IMR-90 (cell line): ENCODE results near the gene ZFPL1. TPM values are rescaled to one million over a fixed set of nuclear protein-coding genes. Genes with fewer than 3 reads are reported as not detected.

Source experiments
- ATAC-seq: fragments of 200-7000 bp; cut with Tn5 transposase; 2 replicates; pipeline ENCODE4 v1.9.1; 2020; ENCODE audit warnings: low read depth, mild to moderate bottlenecking, moderate library complexity
- BruUV-seq: library from RNA; stranded (reverse); fragments of 400-500 nt; replicated peaks from 2 replicates; lab custom pipeline; 2021; lab: Mats Ljungman, UMichigan
- CTCF ChIA-PET: fragments of 300-600 bp; formaldehyde crosslinking; extraction: SDS; loops from one replicate; lab custom pipeline; 2021; ENCODE audit warnings: antibody characterized with exemption; lab: Yijun Ruan, JAX
- POLR2A ChIA-PET: fragments of 300-600 bp; sonication (Branson Sonifier 250); formaldehyde crosslinking; loops from one replicate; lab custom pipeline; 2022; ENCODE audit warnings: antibody characterized with exemption; ENCODE audit not compliant: unreplicated experiment; lab: Charles Lee
- DNase-seq: peaks from one replicate; pipeline ENCODE4 v3.0.0; 2013
- H2AFZ ChIP-seq: replicated peaks from 2 replicates; pipeline ENCODE3; 2013; ENCODE audit warnings: low read length, mild to moderate bottlenecking; ENCODE audit not compliant: poor library complexity
- H2AK5ac ChIP-seq: 2 replicates; pipeline ENCODE4 v1.6.1; 2013; ENCODE audit warnings: low read depth, low read length, inconsistent platforms
- H2AK9ac ChIP-seq: replicated peaks from 2 replicates; pipeline ENCODE3; 2013; ENCODE audit warnings: mild to moderate bottlenecking, low read depth, low read length, moderate library complexity; ENCODE audit not compliant: poor library complexity
- H2BK120ac ChIP-seq: 2 replicates; pipeline ENCODE4 v1.6.1; 2013; ENCODE audit warnings: low read depth, low read length, inconsistent platforms
- H2BK15ac ChIP-seq: 3 replicates; pipeline ENCODE4 v1.6.1; 2013; ENCODE audit warnings: low read depth, low read length, inconsistent platforms
- H2BK20ac ChIP-seq: 2 replicates; pipeline ENCODE4 v1.6.1; 2013; ENCODE audit warnings: low read depth, mild to moderate bottlenecking, inconsistent platforms, low read length, moderate library complexity
- H2BK5ac ChIP-seq: 2 replicates; pipeline ENCODE4 v1.6.1; 2013; ENCODE audit warnings: mild to moderate bottlenecking, low read depth, low read length, inconsistent platforms; ENCODE audit not compliant: poor library complexity, severe bottlenecking
- H3K14ac ChIP-seq: replicated peaks from 2 replicates; pipeline ENCODE4 v1.6.1; 2013; ENCODE audit warnings: low read depth, low read length, inconsistent platforms
- H3K18ac ChIP-seq: 2 replicates; pipeline ENCODE4 v1.6.1; 2013; ENCODE audit warnings: low read depth, low read length, control low read depth
- H3K23ac ChIP-seq: 2 replicates; pipeline ENCODE4 v1.6.1; 2013; ENCODE audit warnings: low read depth, low read length, inconsistent platforms
- H3K27ac ChIP-seq: 2 replicates; pipeline ENCODE4 v1.5.1; 2013; ENCODE audit warnings: mild to moderate bottlenecking, control low read depth, low read length; ENCODE audit not compliant: insufficient read depth
- H3K27me3 ChIP-seq: 2 replicates; pipeline ENCODE4 v1.6.1; 2013; ENCODE audit warnings: low read length; ENCODE audit not compliant: control insufficient read depth, insufficient read depth
- H3K36me3 ChIP-seq: 2 replicates; pipeline ENCODE4 v1.6.1; 2013; ENCODE audit warnings: low read length, mixed read lengths; ENCODE audit not compliant: control insufficient read depth, insufficient read depth
- H3K4ac ChIP-seq: 2 replicates; pipeline ENCODE4 v1.6.1; 2013; ENCODE audit warnings: low read depth, low read length, inconsistent platforms
- H3K4me1 ChIP-seq: 2 replicates; pipeline ENCODE4 v1.6.1; 2013; ENCODE audit warnings: low read length, mixed read lengths; ENCODE audit not compliant: control insufficient read depth, insufficient read depth
- H3K4me2 ChIP-seq: 2 replicates; pipeline ENCODE4 v1.6.1; 2013; ENCODE audit warnings: low read depth, mild to moderate bottlenecking, control low read depth, low read length, moderate library complexity
- H3K4me3 ChIP-seq: 2 replicates; pipeline ENCODE4 v1.5.1; 2013; ENCODE audit warnings: low read depth, mild to moderate bottlenecking, control low read depth, low read length, moderate library complexity; ENCODE audit not compliant: insufficient read depth
- H3K56ac ChIP-seq: 2 replicates; pipeline ENCODE4 v1.6.1; 2013; ENCODE audit warnings: low read length, inconsistent platforms; ENCODE audit not compliant: insufficient read depth; ENCODE audit errors: extremely low read depth
- H3K79me1 ChIP-seq, 2 experiments: 2 replicates each; pipeline ENCODE4 v1.6.1; 2013; ENCODE audit warnings: low read length in 2 of 2, inconsistent platforms in 1 of 2, low read depth in 1 of 2
- H3K9ac ChIP-seq: 2 replicates; pipeline ENCODE4 v1.6.1; 2013; ENCODE audit warnings: low read depth, low read length, control low read depth
- H3K9me1 ChIP-seq: 2 replicates; pipeline ENCODE4 v1.6.1; 2013; ENCODE audit warnings: low read length, inconsistent platforms; ENCODE audit not compliant: insufficient read depth
- H3K9me3 ChIP-seq: 2 replicates; pipeline ENCODE4 v1.6.1; 2013; ENCODE audit warnings: low read length; ENCODE audit not compliant: control insufficient read depth, insufficient read depth
- H4K20me1 ChIP-seq: 2 replicates; pipeline ENCODE4 v1.6.1; 2013; ENCODE audit warnings: low read length, inconsistent platforms; ENCODE audit not compliant: insufficient read depth
- H4K5ac ChIP-seq: 2 replicates; pipeline ENCODE4 v1.6.1; 2013; ENCODE audit warnings: mild to moderate bottlenecking, low read depth, low read length, control low read depth
- H4K8ac ChIP-seq, 2 experiments: 2 replicates each; pipeline ENCODE4 v1.6.1; 2013; ENCODE audit warnings: low read depth in 2 of 2, low read length in 2 of 2, control low read depth in 1 of 2, inconsistent platforms in 1 of 2
- H4K91ac ChIP-seq: 2 replicates; pipeline ENCODE4 v1.6.1; 2013; ENCODE audit warnings: low read depth, low read length, inconsistent platforms; ENCODE audit not compliant: insufficient read depth
- BHLHE40 ChIP-seq: fragments of 150-350 bp; IDR thresholded peaks from 2 replicates; pipeline ENCODE4 v1.6.1; 2016; ENCODE audit warnings: mild to moderate bottlenecking, low read depth, low read length
- CEBPB ChIP-seq: IDR thresholded peaks from 2 replicates; pipeline ENCODE4 v1.6.1; 2012; ENCODE audit warnings: low read depth, low read length, improper control_type of control experiment
- CHD1 ChIP-seq: IDR thresholded peaks from 2 replicates; pipeline ENCODE4 v1.6.1; 2012; ENCODE audit warnings: low read depth, low read length, improper control_type of control experiment
- FOS ChIP-seq: fragments of 150-350 bp; IDR thresholded peaks from 2 replicates; pipeline ENCODE4 v1.6.1; 2016; ENCODE audit warnings: low read depth, low read length
- MAFK ChIP-seq: IDR thresholded peaks from 2 replicates; pipeline ENCODE4 v1.6.1; 2012; ENCODE audit warnings: low read depth, low read length, improper control_type of control experiment
- MAZ ChIP-seq: IDR thresholded peaks from 2 replicates; pipeline ENCODE4 v1.6.1; 2012; ENCODE audit warnings: low read depth, mild to moderate bottlenecking, low read length, improper control_type of control experiment, moderate library complexity, borderline replicate concordance
- MXI1 ChIP-seq: IDR thresholded peaks from 2 replicates; pipeline ENCODE4 v1.6.1; 2012; ENCODE audit warnings: low read depth, mild to moderate bottlenecking, low read length, moderate library complexity, borderline replicate concordance
- NFE2L2 ChIP-seq: fragments of 150-350 bp; IDR thresholded peaks from 2 replicates; pipeline ENCODE4 v1.6.1; 2016; ENCODE audit warnings: low read depth, mild to moderate bottlenecking, low read length
- POLR2A ChIP-seq: IDR thresholded peaks from 2 replicates; pipeline ENCODE4 v1.6.1; 2012; ENCODE audit warnings: mild to moderate bottlenecking, low read depth, low read length
- RAD21 ChIP-seq: IDR thresholded peaks from 2 replicates; pipeline ENCODE4 v1.6.1; 2012; ENCODE audit warnings: low read length, improper control_type of control experiment
- RCOR1 ChIP-seq: IDR thresholded peaks from 2 replicates; pipeline ENCODE4 v1.6.1; 2012; ENCODE audit warnings: mild to moderate bottlenecking, low read length, improper control_type of control experiment; ENCODE audit not compliant: insufficient replicate concordance
- RFX5 ChIP-seq: IDR thresholded peaks from 2 replicates; pipeline ENCODE4 v1.8.0; 2012; ENCODE audit warnings: low read depth, mild to moderate bottlenecking, low read length, moderate library complexity
- SMC3 ChIP-seq: fragments of 150-350 bp; IDR thresholded peaks from 2 replicates; pipeline ENCODE4 v1.6.1; 2016; ENCODE audit warnings: low read depth, mild to moderate bottlenecking, antibody characterized with exemption, low read length, moderate library complexity
- WGBS, 2 experiments: methylation state at CpG; one replicate each; pipeline versions ENCODE4 v1.1.5 to v1.1.7; 2013; ENCODE audit warnings: missing lambda C conversion rate in 2 of 2; ENCODE audit not compliant: insufficient read length in 1 of 2; ENCODE audit errors: extremely low coverage in 2 of 2; 5-methylcytosine and 5-hydroxymethylcytosine counted together
- dilution Hi-C: fragments of 300-500 bp; cut with HindIII; formaldehyde crosslinking; loops from one replicate; pipeline ENCODE4 v1.14.3; 2018; ENCODE audit warnings: low sequenced_read_pairs; ENCODE audit not compliant: unreplicated experiment
- in situ Hi-C: fragments of 300-500 bp; cut with MboI; formaldehyde crosslinking; loops from 3 replicates; pipeline ENCODE4 v1.14.3; 2019; ENCODE audit warnings: low sequenced_read_pairs, inconsistent platforms, mixed read lengths
- intact Hi-C: fragments of 100-400 bp; cut with micrococcal nuclease; formaldehyde crosslinking; loops from 2 replicates; pipeline ENCODE4 v1.10.0; 2022
- polyA plus RNA-seq, 3 experiments: library from polyadenylated mRNA; depleted of rRNA; stranded (reverse); fragments of >200 nt; gene quantifications; 2 replicates each; pipeline ENCODE4 v1.2.3, GENCODE V29; 2012; ENCODE audit warnings: low replicate concordance in 1 of 3
- total RNA-seq: library from RNA; depleted of rRNA; stranded (reverse); fragments of >200 nt; gene quantifications from 2 replicates; pipeline ENCODE4 v1.2.3, GENCODE V29; 2012
- TF ChIP-seq, protein P1 (sequence below): conservative IDR thresholded peaks from 2 replicates; pipeline ENCODE4 v1.5.1; 2012; ENCODE audit warnings: mild to moderate bottlenecking, low read depth, low read length, improper control_type of control experiment
- TF ChIP-seq, protein P2 (sequence below): fragments of 150-350 bp; IDR thresholded peaks from 2 replicates; pipeline ENCODE4 v1.6.1; 2017; ENCODE audit warnings: mild to moderate bottlenecking, antibody characterized with exemption, low read length, low read depth
- TF ChIP-seq, protein P3 (sequence below): fragments of 150-350 bp; IDR thresholded peaks from 2 replicates; pipeline ENCODE4 v1.6.1; 2016; ENCODE audit warnings: low read depth, mild to moderate bottlenecking, low read length, moderate library complexity, borderline replicate concordance

The ZFPL1 gene
- total and polyA plus RNA-seq, 2 of the 4 experiments (the other 2 are of a cell fraction), result 24.0 to 67.5 TPM

DNA sequence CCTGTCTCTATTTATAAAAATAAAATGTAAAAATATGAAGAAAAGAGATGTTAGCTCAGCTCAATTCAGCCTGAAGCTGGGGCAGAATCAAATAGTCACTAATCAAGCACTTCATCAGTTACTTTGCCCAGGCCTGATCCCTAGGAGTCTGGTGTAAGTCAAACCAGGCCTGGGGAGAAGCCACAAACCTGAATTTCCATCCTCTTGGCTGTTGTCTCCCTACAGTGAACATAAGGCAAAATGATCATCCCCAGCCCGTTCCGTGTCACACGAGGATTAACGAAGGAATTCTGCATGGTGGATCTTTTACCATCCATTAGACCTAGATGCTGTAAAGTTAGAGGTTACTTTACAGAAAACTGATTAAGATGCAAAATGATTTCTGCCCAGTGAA, 19.2 kb upstream of the ZFPL1 start:
- Histone ChIP-seq H3K18ac (no peak overlapping the region), H4K5ac (no peak overlapping the region), H2BK120ac (no peak overlapping the region), H3K4me3 (no peak overlapping the region), H3K27ac (no peak overlapping the region), H3K4me2 (no peak overlapping the region), H2BK5ac (no peak overlapping the region), H3K56ac (no peak overlapping the region), H4K20me1 (no peaks in the 10 kb centered on the region), H3K9ac (no peak overlapping the region), H3K4me1 (no peaks in the 10 kb centered on the region), H3K9me3 (no peaks in the 10 kb centered on the region), H2BK15ac (no peak overlapping the region), H3K4ac (no peak overlapping the region), H3K23ac (no peak overlapping the region), H4K8ac (no peak overlapping the region), H2BK20ac (no peak overlapping the region), H2AK9ac (no peak overlapping the region), H3K9me1 (peaks cover 5% of the 10 kb centered on the region; the same call in 1 of the 2 replicates), H2AFZ (no peak overlapping the region), H2AK5ac (no peak overlapping the region), H3K14ac (no peak overlapping the region), H4K91ac (no peak overlapping the region), H3K79me1 (no peaks in the 10 kb centered on the region), H3K27me3 (peaks cover 8% of the 10 kb centered on the region; the same call in 1 of the 2 replicates), H3K36me3 (no peaks in the 10 kb centered on the region)
- dilution Hi-C loops, result no loop called here
- DNase-seq, result no peak
- no CpG with 5 or more reads among the region's 4 CpGs for WGBS, 2 experiments
- CTCF ChIA-PET, result no interaction called here
- in situ Hi-C loops, result no loop called here
- POLR2A ChIA-PET, result no interaction called here
- no peak for TF ChIP-seq FOS
- TF ChIP-seq, protein P1, sequence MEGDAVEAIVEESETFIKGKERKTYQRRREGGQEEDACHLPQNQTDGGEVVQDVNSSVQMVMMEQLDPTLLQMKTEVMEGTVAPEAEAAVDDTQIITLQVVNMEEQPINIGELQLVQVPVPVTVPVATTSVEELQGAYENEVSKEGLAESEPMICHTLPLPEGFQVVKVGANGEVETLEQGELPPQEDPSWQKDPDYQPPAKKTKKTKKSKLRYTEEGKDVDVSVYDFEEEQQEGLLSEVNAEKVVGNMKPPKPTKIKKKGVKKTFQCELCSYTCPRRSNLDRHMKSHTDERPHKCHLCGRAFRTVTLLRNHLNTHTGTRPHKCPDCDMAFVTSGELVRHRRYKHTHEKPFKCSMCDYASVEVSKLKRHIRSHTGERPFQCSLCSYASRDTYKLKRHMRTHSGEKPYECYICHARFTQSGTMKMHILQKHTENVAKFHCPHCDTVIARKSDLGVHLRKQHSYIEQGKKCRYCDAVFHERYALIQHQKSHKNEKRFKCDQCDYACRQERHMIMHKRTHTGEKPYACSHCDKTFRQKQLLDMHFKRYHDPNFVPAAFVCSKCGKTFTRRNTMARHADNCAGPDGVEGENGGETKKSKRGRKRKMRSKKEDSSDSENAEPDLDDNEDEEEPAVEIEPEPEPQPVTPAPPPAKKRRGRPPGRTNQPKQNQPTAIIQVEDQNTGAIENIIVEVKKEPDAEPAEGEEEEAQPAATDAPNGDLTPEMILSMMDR, result no peak
- TF ChIP-seq, protein P2, sequence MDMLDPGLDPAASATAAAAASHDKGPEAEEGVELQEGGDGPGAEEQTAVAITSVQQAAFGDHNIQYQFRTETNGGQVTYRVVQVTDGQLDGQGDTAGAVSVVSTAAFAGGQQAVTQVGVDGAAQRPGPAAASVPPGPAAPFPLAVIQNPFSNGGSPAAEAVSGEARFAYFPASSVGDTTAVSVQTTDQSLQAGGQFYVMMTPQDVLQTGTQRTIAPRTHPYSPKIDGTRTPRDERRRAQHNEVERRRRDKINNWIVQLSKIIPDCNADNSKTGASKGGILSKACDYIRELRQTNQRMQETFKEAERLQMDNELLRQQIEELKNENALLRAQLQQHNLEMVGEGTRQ, result no peak
- no peak for TF ChIP-seq MXI1
- TF ChIP-seq CHD1, result no peak
- no peak for TF ChIP-seq RCOR1
- no peak for TF ChIP-seq MAFK
- no peak for TF ChIP-seq CEBPB
- no peak for TF ChIP-seq SMC3
- TF ChIP-seq NFE2L2, result no peak
- TF ChIP-seq POLR2A, result no peak
- TF ChIP-seq RAD21, result no peak
- no peak for TF ChIP-seq RFX5
- no peak for TF ChIP-seq MAZ
- TF ChIP-seq, protein P3, sequence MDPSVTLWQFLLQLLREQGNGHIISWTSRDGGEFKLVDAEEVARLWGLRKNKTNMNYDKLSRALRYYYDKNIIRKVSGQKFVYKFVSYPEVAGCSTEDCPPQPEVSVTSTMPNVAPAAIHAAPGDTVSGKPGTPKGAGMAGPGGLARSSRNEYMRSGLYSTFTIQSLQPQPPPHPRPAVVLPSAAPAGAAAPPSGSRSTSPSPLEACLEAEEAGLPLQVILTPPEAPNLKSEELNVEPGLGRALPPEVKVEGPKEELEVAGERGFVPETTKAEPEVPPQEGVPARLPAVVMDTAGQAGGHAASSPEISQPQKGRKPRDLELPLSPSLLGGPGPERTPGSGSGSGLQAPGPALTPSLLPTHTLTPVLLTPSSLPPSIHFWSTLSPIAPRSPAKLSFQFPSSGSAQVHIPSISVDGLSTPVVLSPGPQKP, result no peak
- no peak for TF ChIP-seq BHLHE40
- ATAC-seq, result no peak
- BruUV-seq, result no TSS peak
- intact Hi-C loops, result no loop called here
